ENCODE measurements around the gene TMEM117.

Gene TMEM117

GRCh38 chr12:44077294-44077693 is 241.4 kb downstream of the TMEM117 start:
- Mint-ChIP-seq H3K27me3 (no peaks in the 10 kb centered on the region), H3K4me3 (no peak overlapping the region)

GRCh38 chr12:44078273-44078672 is 242.4 kb downstream of the TMEM117 start:
- no peaks in the 10 kb centered on the region for H3K9me3 Mint-ChIP-seq
- H3K36me3 Mint-ChIP-seq (ENCODE audit: low read depth): no peaks in the 10 kb centered on the region
- no peak overlapping the region for H3K4me3 Mint-ChIP-seq
- no peaks in the 10 kb centered on the region for H3K27me3 Mint-ChIP-seq
- H3K27ac Mint-ChIP-seq: no peak overlapping the region
- no peaks in the 10 kb centered on the region for H3K4me1 Mint-ChIP-seq (ENCODE audit: low read depth)
- DNase-seq: no peak

More at GRCh38 chr12:44077294-44077693, 241.4 kb downstream of the TMEM117 start:
- Mint-ChIP-seq H3K4me1 (ENCODE audit: low read depth) (no peaks in the 10 kb centered on the region), H3K36me3 (ENCODE audit: low read depth) (no peaks in the 10 kb centered on the region), H3K9me3 (no peaks in the 10 kb centered on the region), H3K27ac (no peak overlapping the region)
- DNase-seq: no peak

GRCh38 chr12:44088647-44089046 is 252.8 kb downstream of the TMEM117 start:
- H3K4me3 Mint-ChIP-seq: no peak overlapping the region
- H3K36me3 Mint-ChIP-seq (ENCODE audit: low read depth): peaks cover 2% of the 10 kb centered on the region
- no peaks in the 10 kb centered on the region for H3K27me3 Mint-ChIP-seq
- no peaks in the 10 kb centered on the region for H3K9me3 Mint-ChIP-seq
- no peak overlapping the region for H3K27ac Mint-ChIP-seq
- DNase-seq: no peak
- no peaks in the 10 kb centered on the region for H3K4me1 Mint-ChIP-seq (ENCODE audit: low read depth)

GRCh38 chr12:44091948-44092606 is 256.2 kb downstream of the TMEM117 start:
- Mint-ChIP-seq H3K27ac (no peak overlapping the region), H3K9me3 (peaks cover 6% of the 10 kb centered on the region), H3K27me3 (no peaks in the 10 kb centered on the region)

GRCh38 chr12:44098786-44099185 is 262.9 kb downstream of the TMEM117 start:
- H3K9me3 Mint-ChIP-seq: peaks cover 6% of the 10 kb centered on the region
- no peak for DNase-seq
- no peaks in the 10 kb centered on the region for H3K4me1 Mint-ChIP-seq (ENCODE audit: low read depth)
- H3K36me3 Mint-ChIP-seq (ENCODE audit: low read depth): peaks cover 3% of the 10 kb centered on the region
- no peak overlapping the region for H3K27ac Mint-ChIP-seq
- no peak overlapping the region for H3K4me3 Mint-ChIP-seq
- H3K27me3 Mint-ChIP-seq: no peaks in the 10 kb centered on the region

More at GRCh38 chr12:44091948-44092606, 256.2 kb downstream of the TMEM117 start:
- no peak for DNase-seq
- Mint-ChIP-seq H3K4me3 (no peak overlapping the region), H3K4me1 (ENCODE audit: low read depth) (no peaks in the 10 kb centered on the region), H3K36me3 (ENCODE audit: low read depth) (peaks cover 6% of the 10 kb centered on the region)

- no peaks in the 10 kb centered on the region for H3K27me3 Mint-ChIP-seq
- H3K4me1 Mint-ChIP-seq (ENCODE audit: low read depth): no peaks in the 10 kb centered on the region
- no peak overlapping the region for H3K27ac Mint-ChIP-seq
- H3K9me3 Mint-ChIP-seq: peaks cover 6% of the 10 kb centered on the region
- peaks cover 3% of the 10 kb centered on the region for H3K36me3 Mint-ChIP-seq (ENCODE audit: low read depth)
- no peak for DNase-seq
- no peak overlapping the region for H3K4me3 Mint-ChIP-seq
These were observed 263.6 kb downstream of the TMEM117 start for GRCh38 chr12:44099486-44099885.

- DNase-seq: no peak
- Mint-ChIP-seq H3K4me3 (no peak overlapping the region), H3K4me1 (ENCODE audit: low read depth) (no peaks in the 10 kb centered on the region), H3K27me3 (no peaks in the 10 kb centered on the region), H3K27ac (no peak overlapping the region), H3K9me3 (peaks cover 3% of the 10 kb centered on the region), H3K36me3 (ENCODE audit: low read depth) (peaks cover 2% of the 10 kb centered on the region)
These were observed 264.4 kb downstream of the TMEM117 start for GRCh38 chr12:44100264-44100663.

GRCh38 chr12:44101475-44101874 is 265.6 kb downstream of the TMEM117 start:
- H3K9me3 Mint-ChIP-seq: no peaks in the 10 kb centered on the region
- H3K4me3 Mint-ChIP-seq: no peak overlapping the region
- DNase-seq: no peak
- H3K4me1 Mint-ChIP-seq (ENCODE audit: low read depth): no peaks in the 10 kb centered on the region
- H3K27me3 Mint-ChIP-seq: no peaks in the 10 kb centered on the region
- no peak overlapping the region for H3K27ac Mint-ChIP-seq
- no peaks in the 10 kb centered on the region for H3K36me3 Mint-ChIP-seq (ENCODE audit: low read depth)

GRCh38 chr12:44114906-44115305 is 279.0 kb downstream of the TMEM117 start:
- H3K4me1 Mint-ChIP-seq (ENCODE audit: low read depth): no peaks in the 10 kb centered on the region
- H3K36me3 Mint-ChIP-seq (ENCODE audit: low read depth): peaks cover 4% of the 10 kb centered on the region

GRCh38 chr12:44117337-44117736 is 281.5 kb downstream of the TMEM117 start:
- no peak overlapping the region for H3K4me3 Mint-ChIP-seq
- no peaks in the 10 kb centered on the region for H3K27me3 Mint-ChIP-seq
- no peak for DNase-seq
- H3K36me3 Mint-ChIP-seq (ENCODE audit: low read depth): peaks cover 11% of the 10 kb centered on the region
- H3K27ac Mint-ChIP-seq: no peak overlapping the region
- H3K9me3 Mint-ChIP-seq: peaks cover 14% of the 10 kb centered on the region
- no peaks in the 10 kb centered on the region for H3K4me1 Mint-ChIP-seq (ENCODE audit: low read depth)

More at GRCh38 chr12:44114906-44115305, 279.0 kb downstream of the TMEM117 start:
- peaks cover 6% of the 10 kb centered on the region for H3K9me3 Mint-ChIP-seq
- H3K4me3 Mint-ChIP-seq: no peak overlapping the region
- no peak for DNase-seq
- H3K27me3 Mint-ChIP-seq: no peaks in the 10 kb centered on the region
- no peak overlapping the region for H3K27ac Mint-ChIP-seq

- Mint-ChIP-seq H3K4me3 (no peak overlapping the region), H3K4me1 (ENCODE audit: low read depth) (no peaks in the 10 kb centered on the region), H3K36me3 (ENCODE audit: low read depth) (peaks cover 20% of the 10 kb centered on the region), H3K9me3 (peaks cover 22% of the 10 kb centered on the region), H3K27me3 (no peaks in the 10 kb centered on the region), H3K27ac (no peak overlapping the region)
- no peak for DNase-seq
These were observed 283.1 kb downstream of the TMEM117 start for GRCh38 chr12:44118946-44119345.

- H3K9me3 Mint-ChIP-seq: peaks cover 9% of the 10 kb centered on the region
- no peaks in the 10 kb centered on the region for H3K4me1 Mint-ChIP-seq (ENCODE audit: low read depth)
- peaks cover 13% of the 10 kb centered on the region for H3K36me3 Mint-ChIP-seq (ENCODE audit: low read depth)
- no peaks in the 10 kb centered on the region for H3K27me3 Mint-ChIP-seq
- H3K27ac Mint-ChIP-seq: no peak overlapping the region
- no peak for DNase-seq
- H3K4me3 Mint-ChIP-seq: no peak overlapping the region
These were observed 290.9 kb downstream of the TMEM117 start for GRCh38 chr12:44126806-44127205.

- Mint-ChIP-seq H3K4me3 (no peak overlapping the region), H3K36me3 (ENCODE audit: low read depth) (peaks cover 7% of the 10 kb centered on the region), H3K4me1 (ENCODE audit: low read depth) (no peaks in the 10 kb centered on the region), H3K27me3 (no peaks in the 10 kb centered on the region), H3K27ac (no peak overlapping the region), H3K9me3 (peaks cover 8% of the 10 kb centered on the region)
- DNase-seq: no peak
These were observed 292.3 kb downstream of the TMEM117 start for GRCh38 chr12:44127966-44128710.

- H3K36me3 Mint-ChIP-seq (ENCODE audit: low read depth): peaks cover 6% of the 10 kb centered on the region
- no peak for DNase-seq
- H3K4me1 Mint-ChIP-seq (ENCODE audit: low read depth): no peaks in the 10 kb centered on the region
- no peak overlapping the region for H3K27ac Mint-ChIP-seq
- no peaks in the 10 kb centered on the region for H3K27me3 Mint-ChIP-seq
- H3K4me3 Mint-ChIP-seq: no peak overlapping the region
- H3K9me3 Mint-ChIP-seq: no peaks in the 10 kb centered on the region
These were observed 307.3 kb downstream of the TMEM117 start for GRCh38 chr12:44143175-44143574.

- no peak for DNase-seq
- H3K27ac Mint-ChIP-seq: no peak overlapping the region
- no peaks in the 10 kb centered on the region for H3K36me3 Mint-ChIP-seq (ENCODE audit: low read depth)
- no peaks in the 10 kb centered on the region for H3K27me3 Mint-ChIP-seq
- no peaks in the 10 kb centered on the region for H3K9me3 Mint-ChIP-seq
- no peaks in the 10 kb centered on the region for H3K4me1 Mint-ChIP-seq (ENCODE audit: low read depth)
- no peak overlapping the region for H3K4me3 Mint-ChIP-seq
These were observed 313.1 kb downstream of the TMEM117 start for GRCh38 chr12:44148936-44149335.
